HG03139 (cell line): Measurements from ENCODE around the gene PPARGC1A.

Experiments
- ATAC-seq: cut with Tn5 transposase; IDR thresholded peaks from one replicate; pipeline ENCODE4 v1.9.1; 2021; ENCODE audit not compliant: unreplicated experiment

PPARGC1A gene

DNA sequence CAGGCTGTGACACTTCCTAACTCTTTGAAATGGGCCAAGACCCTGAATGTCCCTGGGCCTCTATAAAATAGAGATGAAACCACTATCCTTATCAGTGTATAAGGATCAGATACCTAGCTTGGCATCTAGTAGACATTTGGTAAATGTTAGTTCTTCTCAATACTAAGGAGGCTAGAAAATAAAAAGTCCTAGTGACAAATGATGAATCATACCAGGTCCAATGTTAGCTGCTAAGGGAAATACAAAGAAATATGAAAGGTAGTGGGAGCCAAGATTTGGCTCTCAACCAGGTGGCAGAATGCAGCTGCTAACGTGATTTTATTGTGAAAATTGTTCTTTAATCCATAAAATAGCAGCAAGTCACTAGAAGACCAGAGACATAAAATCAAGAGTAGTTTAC, 19.8 kb upstream of the PPARGC1A start:
- no peak for ATAC-seq

- ATAC-seq: no peak
These were observed 17.0 kb upstream of the PPARGC1A start for GRCh38 chr4:23906839-23907238.

- ATAC-seq: no peak
These were observed 14.8 kb upstream of the PPARGC1A start for GRCh38 chr4:23904639-23905071.

GRCh38 chr4:23903859-23904438, 14.1 kb upstream of the PPARGC1A start:
- no peak for ATAC-seq

DNA sequence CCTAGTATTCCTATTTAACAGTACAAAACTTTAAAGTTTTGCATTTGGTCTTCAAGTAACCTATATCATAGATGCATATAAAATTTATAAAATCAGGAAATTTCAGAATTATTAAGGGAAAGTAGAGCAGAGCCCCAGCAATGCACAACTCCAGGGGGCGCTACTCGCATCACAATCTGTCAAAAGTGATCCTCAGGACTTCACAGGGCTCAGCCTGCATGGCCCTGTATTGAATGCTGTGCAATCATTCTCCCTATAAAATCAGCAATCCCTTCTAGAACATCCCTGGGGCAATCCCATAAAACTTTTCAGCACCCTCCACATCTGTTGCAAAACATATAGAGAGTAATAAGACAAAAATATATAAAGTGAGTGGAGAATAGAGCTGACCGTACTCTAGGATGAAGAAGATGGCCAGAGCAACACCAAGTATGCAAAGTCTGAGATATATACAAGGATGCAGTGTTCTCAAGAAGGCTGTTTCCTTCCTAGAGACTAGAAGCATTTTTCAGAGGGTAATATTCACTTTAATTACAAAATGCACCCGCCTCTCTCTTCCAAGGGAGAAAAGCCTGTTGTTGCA, 12.5 kb upstream of the PPARGC1A start:
- no peak for ATAC-seq

DNA sequence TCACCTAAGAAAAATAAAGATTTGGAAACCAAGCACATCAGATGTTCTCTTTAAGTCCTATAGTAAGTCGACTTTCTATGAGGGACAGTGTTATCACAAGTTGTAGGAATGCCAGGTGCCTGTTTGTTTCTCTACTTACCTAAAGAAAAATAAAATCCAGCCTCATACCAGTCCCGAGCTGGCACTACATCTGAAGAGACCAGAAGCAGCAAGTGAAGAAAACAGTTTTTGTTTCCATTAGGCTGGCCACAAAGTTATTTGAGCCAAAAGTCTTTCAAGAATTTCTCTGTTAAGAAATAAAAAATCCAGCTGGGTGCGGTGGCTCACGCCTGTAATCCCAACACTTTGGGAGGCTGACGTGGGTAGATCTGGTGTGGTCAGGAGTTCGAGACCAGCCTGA, 10.8 kb upstream of the PPARGC1A start:
- no peak for ATAC-seq

- ATAC-seq: no peak
These were observed 9.7 kb upstream of the PPARGC1A start for GRCh38 chr4:23899565-23899964.

DNA sequence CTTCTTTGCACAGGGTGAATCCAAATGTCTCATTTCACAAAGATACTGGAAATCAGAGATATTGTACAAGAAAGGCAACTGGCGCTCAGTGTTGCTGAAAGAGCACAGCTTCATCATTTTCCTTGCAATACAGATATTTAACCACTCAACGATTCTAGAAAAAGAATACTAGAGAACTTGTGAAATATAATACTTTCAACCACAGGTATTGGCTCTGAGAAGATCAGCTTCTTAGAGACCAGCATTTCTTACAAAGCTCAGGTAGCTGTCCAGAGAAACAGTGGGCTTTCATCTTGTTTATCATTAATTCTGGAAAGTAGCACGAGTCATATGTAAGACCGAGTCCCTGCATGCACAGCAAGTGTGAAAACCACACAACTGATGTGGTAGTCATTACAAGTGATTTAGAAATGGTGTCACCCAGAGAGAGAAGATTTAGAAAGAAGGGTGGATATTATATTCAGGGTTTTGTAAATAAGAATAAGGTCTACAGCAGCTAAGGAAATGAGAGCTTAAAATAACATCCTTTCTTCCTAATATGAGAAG, 7.8 kb upstream of the PPARGC1A start:
- no peak for ATAC-seq

GRCh38 chr4:23894021-23894420, 4.2 kb upstream of the PPARGC1A start:
- no peak for ATAC-seq

DNA sequence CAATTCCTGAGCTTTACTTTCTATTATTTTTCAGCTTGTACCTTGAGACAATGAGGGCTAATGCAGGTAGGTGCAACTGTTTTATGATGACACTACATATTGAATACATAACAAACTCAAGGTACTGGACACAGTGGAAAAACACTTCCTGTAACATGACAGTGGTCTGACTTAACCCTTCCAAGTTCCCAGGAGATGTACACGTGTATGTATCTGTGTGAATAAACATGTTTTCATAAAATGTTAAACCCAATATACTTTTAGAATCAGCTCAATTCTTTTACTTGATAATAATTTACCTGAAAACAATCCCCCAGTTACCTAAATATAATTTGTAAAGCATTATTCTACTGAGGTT, 1.2 kb upstream of the PPARGC1A start:
- ATAC-seq: no peak

DNA sequence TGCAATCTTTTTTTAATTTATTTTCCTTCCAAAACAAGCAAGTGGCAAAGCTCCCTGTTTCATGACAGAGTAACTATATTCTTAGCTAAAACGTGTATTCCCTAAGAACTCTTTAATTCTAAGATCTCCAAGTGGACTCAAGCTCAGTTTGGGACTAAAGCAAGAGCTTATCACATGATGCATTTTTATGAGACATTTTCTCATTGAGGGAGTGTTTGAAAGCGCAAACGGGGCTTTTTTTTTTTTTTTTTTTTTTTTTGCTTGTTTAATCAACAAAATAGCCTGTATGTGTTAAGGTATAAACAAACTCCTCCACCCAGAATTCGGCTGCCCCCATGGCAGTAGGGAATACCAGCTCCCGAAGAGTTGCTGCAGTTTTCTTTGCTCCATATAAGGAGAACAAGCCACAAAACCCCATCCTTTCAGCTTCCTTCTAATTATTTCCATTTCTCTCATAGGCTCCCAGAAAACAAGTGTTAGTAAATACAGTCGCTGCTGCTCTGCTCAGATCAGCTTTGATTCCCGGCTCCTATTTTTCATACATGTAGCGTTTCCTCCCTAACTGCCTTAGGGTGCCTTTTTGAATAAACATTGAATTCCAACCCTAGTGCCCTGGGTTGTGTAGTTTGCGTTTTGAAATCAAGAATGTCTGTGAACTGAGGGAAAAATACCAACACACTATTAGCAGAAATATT, 669 bp upstream of the PPARGC1A start:
- ATAC-seq: no peak

DNA sequence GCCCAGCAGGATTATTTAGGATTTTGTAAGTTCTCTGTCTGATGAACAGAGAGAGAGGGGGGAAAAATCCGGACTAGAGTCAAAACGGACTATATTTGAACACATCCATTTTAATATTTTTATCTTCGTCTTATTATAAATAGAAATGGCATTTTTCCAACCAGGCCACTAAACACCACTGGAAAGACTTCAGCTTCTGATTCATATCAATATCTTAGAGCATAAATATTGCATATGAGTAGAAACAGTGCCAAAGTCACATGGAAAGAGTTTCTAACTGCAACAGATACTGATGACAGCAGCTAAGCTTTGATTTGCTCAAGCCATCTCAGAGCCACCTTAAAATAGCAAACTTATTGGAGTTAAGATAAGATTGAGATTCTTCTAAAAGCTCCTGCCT, 456 bp downstream of the PPARGC1A start:
- no peak for ATAC-seq

- no peak for ATAC-seq
These were observed 1.2 kb downstream of the PPARGC1A start for GRCh38 chr4:23888421-23889319.

GRCh38 chr4:23887989-23888388, 1.9 kb downstream of the PPARGC1A start:
- ATAC-seq: no peak

DNA sequence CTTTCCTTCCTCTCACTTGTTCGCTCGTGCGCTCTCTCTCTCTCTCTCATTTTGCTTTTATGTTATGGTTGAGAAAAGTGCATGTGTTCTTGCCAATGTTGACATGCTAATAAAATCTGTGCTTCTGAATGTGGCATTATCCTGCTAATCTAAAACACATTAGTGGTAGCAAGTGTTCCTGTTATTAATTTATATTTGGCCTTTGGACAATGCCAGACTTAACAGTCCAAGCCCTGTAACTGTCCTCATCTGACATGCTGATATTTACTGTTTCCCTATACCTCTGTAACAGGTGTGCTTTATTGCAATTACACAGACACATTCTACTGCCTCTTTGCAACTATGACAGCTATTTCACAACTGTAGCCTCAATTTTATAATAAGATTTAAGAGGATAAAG, 2.7 kb downstream of the PPARGC1A start:
- ATAC-seq: no peak

DNA sequence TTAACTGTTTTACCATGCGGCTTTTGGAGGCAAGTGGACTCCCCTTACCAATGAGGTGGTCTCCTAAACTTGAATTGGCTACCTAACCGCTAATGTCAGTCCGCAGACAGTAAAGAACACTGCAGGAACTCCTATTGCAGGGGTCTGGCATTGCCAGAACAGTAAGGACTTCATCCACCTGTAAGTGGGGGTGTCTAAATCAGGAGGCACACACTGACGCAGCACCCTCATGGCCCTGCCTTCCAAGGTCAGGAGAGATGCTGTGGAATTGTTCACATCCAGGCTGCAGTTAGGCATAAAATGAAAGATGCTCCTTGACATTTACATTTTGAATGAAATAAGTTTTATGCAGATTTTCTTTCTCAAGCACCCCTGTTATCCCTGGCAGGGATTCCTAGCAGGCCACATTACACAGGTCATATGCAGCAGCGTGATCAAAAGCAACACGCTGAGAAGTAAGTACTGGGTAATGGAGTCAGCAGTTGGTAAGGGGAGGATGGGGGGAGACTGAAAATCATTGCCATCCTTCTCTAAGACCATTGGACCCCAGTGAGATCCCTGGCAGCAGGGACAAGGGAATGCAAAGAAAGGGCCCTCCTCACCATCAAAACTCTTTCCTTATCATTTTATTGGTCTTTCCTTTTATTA, 3.8 kb downstream of the PPARGC1A start:
- no peak for ATAC-seq

GRCh38 chr4:23884741-23885140, 5.1 kb downstream of the PPARGC1A start:
- ATAC-seq: no peak

GRCh38 chr4:23884261-23884660, 5.6 kb downstream of the PPARGC1A start:
- no peak for ATAC-seq

- ATAC-seq: no peak
These were observed 6.8 kb downstream of the PPARGC1A start for GRCh38 chr4:23882976-23883531.

DNA sequence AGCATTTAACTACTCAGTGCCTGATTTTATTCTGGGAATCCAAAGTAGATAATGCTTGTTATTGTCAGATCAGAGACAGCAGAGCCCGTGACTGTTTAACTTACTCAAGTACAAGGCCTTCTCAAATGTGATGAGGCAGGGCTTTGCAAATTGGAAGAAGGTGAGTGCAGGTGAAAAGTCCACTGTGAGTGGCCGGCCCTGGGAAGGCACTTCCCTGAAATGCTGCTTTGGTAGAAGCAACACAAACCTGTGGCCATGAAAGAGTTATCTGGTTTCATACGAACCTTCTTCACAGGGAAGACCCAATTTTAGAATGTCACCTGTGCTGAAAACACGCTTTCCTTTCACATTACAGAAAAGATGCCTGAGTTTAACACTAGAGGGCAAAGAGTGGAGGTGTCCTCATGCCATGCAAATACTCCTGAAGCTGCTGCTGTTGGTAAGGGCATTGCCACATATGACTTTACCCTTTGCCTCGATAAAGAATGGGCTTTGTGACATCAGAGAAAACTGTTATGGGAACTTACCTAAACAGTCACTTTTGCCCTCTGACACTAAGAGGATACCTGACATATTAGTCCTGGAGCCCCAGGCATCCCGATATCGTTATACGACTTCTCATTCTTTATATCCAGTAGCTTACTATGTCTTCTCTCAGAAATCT, 8.0 kb downstream of the PPARGC1A start:
- no peak for ATAC-seq
